A549 (cell line): Measurements from ENCODE around the gene ABI3.

Experiments used
- ATOH8 ChIP-seq: fragments of 250-450 bp; sonication (Bioruptor Pico); IDR thresholded peaks from 2 replicates; pipeline ENCODE4 v1.5.0; 2020; ENCODE audit warnings: low read depth, mild to moderate bottlenecking, moderate library complexity
- BHLHE40 ChIP-seq: IDR thresholded peaks from 2 replicates; pipeline ENCODE4 v1.6.1; 2012; ENCODE audit warnings: low read depth, low read length, inconsistent platforms
- CTCF ChIP-seq: fragments of >200 bp; sonication (Bioruptor Twin); formaldehyde crosslinking; IDR thresholded peaks from 3 replicates; pipeline ENCODE4 v1.5.1; 2016
- HMGXB4 ChIP-seq: fragments of 250-450 bp; sonication (Bioruptor Pico); IDR thresholded peaks from 2 replicates; pipeline ENCODE4 v1.5.0; 2021; ENCODE audit warnings: mild to moderate bottlenecking, moderate library complexity, borderline replicate concordance
- HOXB13 ChIP-seq: fragments of 250-450 bp; sonication (Bioruptor Pico); IDR thresholded peaks from 2 replicates; pipeline ENCODE4 v1.5.0; 2020; ENCODE audit warnings: low read depth, mild to moderate bottlenecking, moderate library complexity
- HOXB5 ChIP-seq: fragments of 250-450 bp; sonication (Bioruptor Pico); IDR thresholded peaks from 2 replicates; pipeline ENCODE4 v1.5.0; 2020; ENCODE audit warnings: mild to moderate bottlenecking, moderate library complexity
- MYC ChIP-seq: IDR thresholded peaks from 2 replicates; pipeline ENCODE4 v1.6.1; 2012; ENCODE audit warnings: mild to moderate bottlenecking, inconsistent platforms, low read length, improper control_type of control experiment, borderline replicate concordance
- NFE2L2 ChIP-seq: fragments of 150-350 bp; conservative IDR thresholded peaks from 2 replicates; pipeline ENCODE4 v1.6.1; 2014; ENCODE audit warnings: low read length
- POLR2AphosphoS2 ChIP-seq: conservative IDR thresholded peaks from 2 replicates; pipeline ENCODE4 v1.6.1; 2012; ENCODE audit warnings: low read length, improper control_type of control experiment, inconsistent platforms
- REST ChIP-seq: fragments of 200-600 bp; sonication (generic); IDR thresholded peaks from 2 replicates; pipeline ENCODE4 v1.6.1; 2016; ENCODE audit warnings: antibody characterized with exemption, mild to moderate bottlenecking, moderate library complexity
- RNF2 ChIP-seq: fragments of 200-600 bp; sonication (generic); IDR thresholded peaks from 2 replicates; pipeline ENCODE4 v1.6.1; 2016; ENCODE audit warnings: low read depth, mild to moderate bottlenecking, antibody characterized with exemption, moderate library complexity, borderline replicate concordance
- SMC3 ChIP-seq: fragments of >200 bp; sonication (Bioruptor Twin); formaldehyde crosslinking; IDR thresholded peaks from 3 replicates; pipeline ENCODE4 v1.6.1; 2018; ENCODE audit warnings: inconsistent platforms
- USF2 ChIP-seq: fragments of 450-650 bp; IDR thresholded peaks from 2 replicates; pipeline ENCODE4 v1.6.1; 2014; ENCODE audit warnings: antibody characterized with exemption

- TF ChIP-seq MYC (no peak), CTCF (no peak), USF2 (no peak), BHLHE40 (no peak), POLR2AphosphoS2 (no peak), ATOH8 (CRISPR knock-in tag) (no peak), HOXB13 (CRISPR knock-in tag) (no peak), NFE2L2 (no peak), SMC3 (no peak), HOXB5 (CRISPR knock-in tag) (no peak), HMGXB4 (CRISPR knock-in tag) (no peak), RNF2 (no peak), REST (no peak)
Observed at GRCh38 chr17:49235896-49236295, 25.4 kb downstream of the ABI3 start.
